Activated T-helper 9 cell treated with anti-CD3 and anti-CD28 coated beads, Interleukin-2, amount 50 U/mL, for 16 hours (primary cell): Measurements from ENCODE around the gene BCL2.
"Not testable (repeated sequence)": the region's sequence is repeated elsewhere in the genome, so short reads cannot be mapped to it uniquely, and the experiment has no call there.

ENCODE experiments used
- DNase-seq: peaks from one replicate; pipeline ENCODE4 v3.0.0-alpha.2; 2020; ENCODE audit warnings: low read depth

Gene BCL2

DNA sequence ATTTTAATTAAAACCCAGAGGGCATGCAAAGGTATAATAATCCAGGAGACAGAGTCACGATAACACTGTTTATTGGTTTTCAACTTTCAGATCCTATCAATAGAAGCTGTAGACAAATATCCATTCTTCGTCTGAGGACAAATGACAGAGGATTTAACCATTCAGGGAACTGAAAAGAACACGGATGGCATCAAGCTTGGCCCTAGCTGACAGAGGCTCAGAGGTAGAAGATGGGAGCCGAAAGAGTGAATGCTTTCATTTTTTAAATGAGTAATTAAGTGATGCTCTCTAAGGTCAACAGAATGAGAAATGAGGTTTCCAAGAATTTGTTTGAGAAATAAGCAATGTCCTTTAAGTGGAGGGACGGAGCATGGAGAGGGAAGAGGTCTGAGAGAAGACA is 62.1 kb downstream of the BCL2 start:
- DNase-seq, result no peak

- DNase-seq, result no peak
Measured at GRCh38 chr18:63255435-63255834, 64.1 kb downstream of the BCL2 start.

GRCh38 chr18:63254716-63255399 is 64.7 kb downstream of the BCL2 start:
- no peak for DNase-seq

DNA sequence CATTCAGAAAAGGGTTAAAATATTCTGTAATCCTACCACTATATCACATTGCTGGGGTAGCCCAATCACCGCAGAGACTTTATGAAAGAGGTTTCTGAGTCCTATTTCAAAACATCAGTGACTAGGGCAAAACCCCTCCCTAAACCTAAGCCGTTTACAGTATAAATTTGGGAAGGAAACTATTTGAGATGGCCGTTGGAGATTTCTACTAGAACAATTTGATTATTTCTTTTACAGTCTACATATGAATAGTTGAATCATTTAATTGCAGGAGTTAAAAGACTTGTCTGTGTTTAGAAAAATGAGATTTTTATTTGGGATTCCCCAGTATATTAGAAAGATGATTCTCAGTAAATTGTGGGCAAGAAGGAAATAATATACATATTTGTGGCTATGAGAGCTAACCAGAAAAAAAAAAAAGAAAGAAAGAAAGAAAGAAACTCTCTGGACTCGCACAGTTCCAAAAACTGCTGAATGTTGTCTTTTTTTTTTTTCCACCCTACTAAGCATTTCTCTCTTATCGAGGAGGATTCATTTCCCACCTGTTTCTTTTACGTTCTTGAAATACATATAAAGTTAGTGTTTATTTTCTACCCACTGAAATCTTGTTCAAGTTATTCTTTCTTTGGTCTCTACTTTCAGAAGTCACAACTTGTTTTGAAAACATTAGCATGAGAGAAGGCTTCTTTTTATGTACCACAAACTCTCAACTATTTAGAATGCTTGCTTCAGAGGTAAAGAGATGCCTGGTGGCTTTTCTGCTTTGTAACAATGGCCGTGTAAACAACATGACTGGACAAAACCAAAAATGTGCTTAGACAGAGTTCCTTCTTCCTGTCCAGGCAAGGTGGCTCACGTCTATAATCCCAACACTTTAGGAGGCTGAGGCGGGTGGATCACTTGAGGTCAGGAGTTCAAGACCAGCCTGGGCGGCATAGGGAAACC is 65.9 kb downstream of the BCL2 start:
- DNase-seq, result no peak

DNA sequence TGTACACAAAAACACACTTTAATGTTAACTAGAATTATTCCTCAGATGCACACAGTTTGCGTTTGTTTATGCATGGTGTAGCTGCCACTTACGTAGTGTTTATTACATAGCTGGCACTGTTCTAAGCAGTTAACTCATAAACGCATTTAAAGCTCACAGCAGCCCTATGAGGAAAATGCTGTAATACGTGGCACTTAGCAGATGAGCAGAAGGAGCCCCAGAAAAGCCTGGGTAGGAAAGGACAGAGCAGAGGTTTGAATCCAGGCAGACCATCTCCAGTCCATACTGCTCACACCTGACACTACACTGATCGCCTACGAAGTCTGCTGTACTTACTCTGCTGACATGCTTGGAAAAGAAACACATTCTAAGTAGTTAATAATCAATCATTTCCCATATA is 66.6 kb downstream of the BCL2 start:
- DNase-seq, result no peak

GRCh38 chr18:63249771-63250170 is 69.8 kb downstream of the BCL2 start:
- no peak for DNase-seq

GRCh38 chr18:63247926-63248325 is 71.6 kb downstream of the BCL2 start:
- DNase-seq, result no peak

DNA sequence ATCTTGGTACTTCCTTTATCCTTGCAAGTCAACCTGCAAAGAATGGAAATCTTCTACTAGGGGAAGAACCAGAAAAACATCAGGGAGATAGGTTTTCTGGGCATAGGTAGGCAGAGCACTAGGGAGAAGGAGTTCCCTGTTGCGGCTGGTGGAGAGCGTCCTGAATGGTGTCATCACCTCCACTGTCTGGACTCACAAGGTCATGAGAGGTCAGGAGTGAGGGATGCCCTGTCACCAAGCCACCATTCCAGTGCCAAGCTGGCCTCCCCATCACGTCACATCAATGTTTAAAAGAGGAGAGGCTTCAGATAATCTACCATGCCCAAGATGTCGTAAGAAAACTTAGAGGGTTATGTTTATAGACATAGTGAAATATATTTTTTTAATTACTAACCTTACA is 72.1 kb downstream of the BCL2 start:
- no peak for DNase-seq

DNA sequence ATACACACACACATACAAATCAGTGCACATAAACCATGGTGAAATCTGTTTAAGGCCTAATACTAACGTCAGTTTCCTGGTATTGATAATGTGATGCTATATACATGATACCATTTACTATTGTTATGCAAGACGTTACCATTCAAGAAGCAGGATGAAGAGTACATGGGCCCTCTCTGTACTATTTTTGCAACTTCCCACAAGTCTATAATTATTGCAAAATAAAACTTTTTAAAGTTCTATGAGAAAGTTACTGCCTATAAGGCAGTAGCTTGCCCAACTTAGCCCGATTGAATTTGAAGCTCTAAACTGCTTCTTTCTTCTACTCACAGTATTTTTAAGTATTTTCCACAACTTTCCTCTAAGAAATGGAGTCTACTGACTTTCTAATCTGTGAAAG is 74.0 kb downstream of the BCL2 start:
- DNase-seq, result no peak

DNA sequence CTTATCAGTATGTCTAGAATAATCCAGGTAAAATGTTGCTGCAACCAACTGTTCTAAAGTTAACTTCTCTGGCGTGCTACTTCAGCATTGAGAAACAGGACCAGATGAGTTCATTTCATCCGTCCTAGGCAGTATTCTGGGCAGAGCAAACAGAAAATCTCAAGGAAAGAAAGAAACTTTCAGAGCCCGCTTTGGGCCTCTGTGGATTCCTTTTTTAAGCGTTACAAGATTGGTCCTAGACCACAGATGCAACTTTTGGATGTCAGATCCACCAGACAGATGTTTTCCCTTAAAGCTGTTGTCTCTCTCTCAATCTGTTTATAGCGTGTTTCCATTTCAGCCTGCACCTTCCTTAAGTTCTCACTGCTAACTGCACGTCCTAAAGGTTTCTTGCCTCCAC is 75.0 kb downstream of the BCL2 start:
- DNase-seq, result no peak

DNA sequence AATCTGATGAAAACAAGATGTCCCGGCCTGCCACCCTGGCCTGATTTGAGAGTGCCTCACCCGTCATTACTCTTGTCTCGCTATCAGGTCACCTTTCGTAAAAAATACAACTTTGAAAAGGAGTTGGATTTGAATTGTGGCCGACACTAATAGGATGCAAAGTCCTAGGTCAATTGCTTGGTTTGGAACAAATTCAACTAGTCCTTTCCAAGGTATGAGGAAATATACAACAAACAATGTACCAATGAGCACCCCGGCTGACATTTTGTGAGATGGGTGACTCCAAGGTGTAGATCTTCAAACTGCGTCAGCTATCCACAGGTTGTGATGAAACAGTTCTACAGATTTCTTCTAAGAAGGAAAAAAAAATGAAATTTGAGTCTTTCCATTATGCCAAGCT is 77.8 kb downstream of the BCL2 start:
- no peak for DNase-seq

DNA sequence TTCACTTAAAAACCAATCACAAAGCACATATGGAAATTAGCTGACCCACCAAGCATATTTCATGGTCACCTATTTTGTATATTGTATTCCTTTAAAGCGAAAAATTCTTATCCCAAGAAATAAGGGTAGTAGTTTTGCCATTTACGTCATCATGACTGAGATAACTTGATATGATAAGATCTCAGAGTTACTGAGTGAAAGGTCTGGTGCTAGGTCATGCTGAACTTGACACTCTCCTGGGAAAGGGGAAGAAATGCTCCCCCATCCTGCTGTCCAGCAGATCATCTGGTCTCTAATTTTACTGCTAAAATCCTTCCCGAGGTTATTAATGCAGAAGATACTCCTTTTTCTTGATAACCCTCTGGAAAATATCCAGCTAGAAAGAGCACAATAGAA is 78.3 kb downstream of the BCL2 start:
- DNase-seq, result no peak

DNA sequence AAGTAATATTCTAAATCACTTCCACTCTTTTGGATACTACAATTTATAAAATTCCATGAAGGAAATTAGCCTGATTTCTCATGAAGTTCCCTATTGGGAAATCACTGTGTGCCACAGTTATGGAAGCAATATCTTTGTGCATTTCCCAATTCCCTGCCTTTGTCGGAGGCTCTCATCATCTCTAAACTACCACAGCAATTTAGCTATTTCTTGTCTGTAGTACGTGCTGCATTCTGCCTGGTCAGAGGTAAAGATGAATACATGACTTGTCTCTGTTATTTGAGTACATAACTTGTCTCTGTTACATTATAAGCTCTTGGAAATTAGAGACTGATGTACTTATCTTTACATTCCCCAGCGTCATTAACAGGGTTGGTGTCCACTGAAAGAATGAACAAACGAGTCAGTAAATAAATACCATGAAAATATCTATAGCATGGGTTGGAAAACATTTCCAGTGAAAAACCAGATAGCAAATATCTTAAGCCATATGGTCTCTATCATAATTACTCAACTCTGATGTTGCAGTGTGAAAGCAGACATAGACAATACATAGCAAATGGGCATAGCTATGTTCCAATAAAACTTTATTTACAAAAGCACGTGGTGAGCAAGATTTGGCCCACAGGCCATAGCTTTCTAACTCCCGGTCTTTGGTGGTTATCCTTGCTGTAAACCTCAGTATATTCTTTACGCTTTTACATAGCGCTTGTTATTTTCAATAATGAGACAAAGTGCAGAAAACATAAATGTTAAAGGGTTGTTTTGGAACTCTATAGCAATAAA is 78.8 kb downstream of the BCL2 start:
- no peak for DNase-seq

- DNase-seq, result no peak
Measured at GRCh38 chr18:63238693-63239075, 80.9 kb downstream of the BCL2 start.

- DNase-seq, result no peak
Measured at GRCh38 chr18:63237881-63238692, 81.5 kb downstream of the BCL2 start.

DNA sequence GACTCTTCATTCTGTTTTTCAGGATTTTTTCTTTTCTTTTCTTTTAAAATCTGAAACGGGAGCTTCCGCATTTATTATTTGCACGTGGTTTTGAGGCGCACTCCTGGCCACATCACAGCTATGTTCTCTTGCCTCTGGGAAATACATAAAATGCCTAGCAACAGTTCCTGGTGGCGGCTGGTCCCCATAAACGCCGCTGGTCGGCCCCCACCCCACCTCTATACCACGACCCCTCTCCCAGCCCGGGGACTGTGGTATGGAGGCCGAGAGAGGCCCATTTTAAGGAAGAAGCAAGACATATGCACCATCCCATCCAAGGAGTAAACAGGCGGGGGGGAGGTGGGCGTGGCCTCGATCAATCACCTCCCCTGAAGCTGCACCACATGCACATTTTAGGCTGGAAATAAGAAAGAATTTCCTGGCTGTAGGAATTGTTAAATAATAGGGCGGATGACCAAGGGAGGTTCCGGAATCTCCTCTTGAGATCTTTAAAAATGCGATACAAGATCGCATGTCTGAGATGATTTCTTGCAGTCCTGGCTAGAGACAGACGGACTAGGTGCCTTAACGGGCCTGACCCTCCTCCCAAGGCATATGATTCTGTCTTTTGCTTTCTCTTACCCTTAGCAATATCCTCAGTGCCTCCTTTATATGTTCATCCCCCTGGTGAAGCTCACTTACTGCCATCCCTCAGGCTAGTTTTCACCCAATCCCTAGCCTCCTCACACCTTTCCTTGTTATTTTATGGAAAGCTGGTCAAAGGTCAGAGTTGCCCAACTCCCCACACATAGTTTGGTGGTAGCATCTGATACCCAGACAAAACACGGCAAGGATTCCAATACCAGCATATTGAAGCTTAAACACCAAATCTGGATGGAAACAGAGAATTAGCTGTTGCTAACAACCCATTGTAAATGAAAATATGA is 82.4 kb downstream of the BCL2 start:
- DNase-seq, result no peak

DNA sequence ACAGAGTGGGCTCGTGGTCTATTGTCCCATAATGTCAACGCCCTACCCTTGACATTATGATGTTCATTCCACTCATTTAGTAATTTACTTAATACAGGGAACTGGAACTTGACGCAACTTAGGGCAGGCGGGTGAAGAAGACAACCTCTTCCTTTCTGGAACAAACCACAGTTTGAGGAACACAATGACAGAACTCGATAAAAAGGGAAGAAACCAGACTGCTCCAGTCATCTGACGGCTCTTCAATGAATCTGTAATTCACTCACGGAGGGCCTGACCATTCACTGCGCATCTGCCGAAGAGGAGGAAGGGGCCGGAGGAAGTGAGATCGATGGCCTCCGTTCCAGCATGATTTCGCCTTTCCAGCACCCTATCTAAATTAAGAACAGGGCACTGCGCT is 83.2 kb downstream of the BCL2 start:
- no peak for DNase-seq

DNA sequence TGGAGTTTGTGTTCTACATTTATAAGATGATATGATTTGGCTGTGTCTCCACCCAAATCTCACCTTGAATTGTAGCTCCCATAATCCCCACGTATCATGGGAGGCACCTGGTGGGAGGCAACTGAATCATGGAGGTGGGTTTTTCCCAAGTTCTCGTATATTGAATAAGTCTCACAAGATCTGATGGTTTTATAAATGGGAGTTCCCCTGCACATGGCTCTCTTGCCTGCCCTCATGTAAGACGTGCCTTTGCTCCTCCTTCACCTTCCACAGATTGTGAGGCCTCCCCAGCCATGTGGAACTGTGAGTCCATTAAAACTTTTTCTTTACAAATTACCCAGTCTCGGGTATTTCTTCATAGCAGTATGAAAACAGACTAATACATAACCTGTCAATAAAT is 83.6 kb downstream of the BCL2 start:
- not testable (repeated sequence) for DNase-seq

- no peak for DNase-seq
Measured at GRCh38 chr18:63234841-63235240, 84.7 kb downstream of the BCL2 start.

DNA sequence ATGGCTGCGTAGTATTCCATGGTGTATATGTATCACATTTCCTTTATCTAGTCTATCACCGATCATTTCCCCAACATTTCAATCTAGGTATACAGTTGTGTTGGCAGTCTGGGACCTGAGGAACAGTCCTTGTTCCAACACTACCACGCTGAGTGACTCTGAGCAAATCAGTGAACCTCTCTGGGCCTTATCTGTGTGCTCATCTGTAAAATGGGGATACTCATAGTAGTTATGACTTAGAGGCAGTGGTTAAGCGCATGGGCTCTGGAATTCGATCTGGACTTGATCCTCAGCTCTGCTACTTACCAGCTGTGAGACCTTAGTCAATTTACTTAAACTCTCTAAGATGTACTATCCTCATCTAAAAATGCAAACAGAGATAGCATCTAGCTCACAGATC is 85.1 kb downstream of the BCL2 start:
- no peak for DNase-seq

GRCh38 chr18:63233334-63233733 is 86.2 kb downstream of the BCL2 start:
- peak; percentile 26 for DNase-seq
